HFFc6 (cell line): ENCODE data around the gene RNASE4. TPM values are rescaled to one million over a fixed set of nuclear protein-coding genes. Genes with fewer than 3 reads are reported as not detected.

Source experiments
- DNase-seq: peaks from one replicate; pipeline ENCODE4 v3.0.0-alpha.2; 2018
- H3K27ac Mint-ChIP-seq: 2 replicates; pipeline ENCODE4 v1.8.0; 2020; ENCODE audit warnings: mild to moderate bottlenecking, mixed read lengths
- H3K27me3 Mint-ChIP-seq: 2 replicates; pipeline ENCODE4 v1.8.0; 2021; ENCODE audit warnings: mild to moderate bottlenecking, moderate library complexity, mixed read lengths; ENCODE audit not compliant: insufficient read depth
- H3K36me3 Mint-ChIP-seq: 2 replicates; pipeline ENCODE4 v1.8.0; 2021; ENCODE audit warnings: low read depth, mixed read lengths
- H3K4me1 Mint-ChIP-seq: 2 replicates; pipeline ENCODE4 v1.8.0; 2020; ENCODE audit warnings: low read depth, mixed read lengths
- H3K4me3 Mint-ChIP-seq: 2 replicates; pipeline ENCODE4 v1.8.0; 2020; ENCODE audit warnings: mild to moderate bottlenecking, moderate library complexity, mixed read lengths
- H3K9me3 Mint-ChIP-seq: 2 replicates; pipeline ENCODE4 v1.8.0; 2020; ENCODE audit warnings: mild to moderate bottlenecking, mixed read lengths
- CTCF ChIP-seq: fragments of 200-600 bp; sonication (generic); IDR thresholded peaks from 2 replicates; pipeline ENCODE4 v1.5.0; 2021; ENCODE audit warnings: antibody characterized with exemption, mild to moderate bottlenecking
- total RNA-seq, 6 experiments: library from RNA; stranded (reverse); fragmentation: NEBNext Ultra II Directional; extraction: Animal tissue kit (Norgen Biotek cat#: 25700); gene quantifications; 2 replicates in 1 of 6; 3 replicates in 5 of 6; pipeline ENCODE4 v1.2.3, GENCODE V29; 2021

RNASE4 gene
- total RNA-seq, 6 experiments from 2014 or later: 2.8 to 6.9 (median 5.3) TPM

DNA sequence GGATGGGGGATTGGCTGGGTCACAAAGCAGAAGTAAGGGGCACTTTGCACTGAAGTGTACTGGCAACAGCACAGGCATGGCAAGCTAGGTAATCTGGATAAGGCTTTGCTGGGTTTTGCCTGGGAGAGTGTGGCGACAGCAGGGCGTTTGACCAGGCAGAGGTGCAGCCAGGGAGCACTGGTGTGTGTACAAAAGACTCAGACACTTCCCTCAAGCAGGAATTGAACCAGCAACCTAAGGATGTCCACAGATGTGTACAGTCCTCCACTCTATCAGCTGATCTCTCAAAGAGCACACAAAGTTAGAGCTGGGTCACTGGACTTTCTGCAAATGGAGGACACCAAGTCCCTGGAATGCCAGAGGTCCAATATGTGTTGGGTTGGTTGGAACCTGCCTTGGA lies 15.4 kb upstream of the RNASE4 start:
- no peak for DNase-seq
- Mint-ChIP-seq H3K27ac (no peak overlapping the region), H3K36me3 (no peaks in the 10 kb centered on the region), H3K4me3 (no peak overlapping the region), H3K9me3 (no peaks in the 10 kb centered on the region), H3K27me3 (peaks cover 16% of the 10 kb centered on the region), H3K4me1 (no peaks in the 10 kb centered on the region)
- no peak for TF ChIP-seq CTCF

GRCh38 chr14:20671597-20672283 lies 12.6 kb upstream of the RNASE4 start:
- H3K27ac Mint-ChIP-seq: no peak overlapping the region
- no peak for TF ChIP-seq CTCF
- no peaks in the 10 kb centered on the region for H3K4me1 Mint-ChIP-seq
- H3K27me3 Mint-ChIP-seq: peaks cover 13% of the 10 kb centered on the region
- no peaks in the 10 kb centered on the region for H3K9me3 Mint-ChIP-seq
- H3K36me3 Mint-ChIP-seq: no peaks in the 10 kb centered on the region
- H3K4me3 Mint-ChIP-seq: no peak overlapping the region
- DNase-seq: no peak

GRCh38 chr14:20675669-20676068 lies 8.7 kb upstream of the RNASE4 start:
- Mint-ChIP-seq H3K27ac (no peak overlapping the region), H3K4me3 (no peak overlapping the region), H3K9me3 (no peaks in the 10 kb centered on the region), H3K36me3 (no peaks in the 10 kb centered on the region), H3K27me3 (peaks cover 2% of the 10 kb centered on the region; the same call in 1 of the 2 replicates), H3K4me1 (peaks cover 6% of the 10 kb centered on the region)
- no peak for DNase-seq
- no peak for TF ChIP-seq CTCF

DNA sequence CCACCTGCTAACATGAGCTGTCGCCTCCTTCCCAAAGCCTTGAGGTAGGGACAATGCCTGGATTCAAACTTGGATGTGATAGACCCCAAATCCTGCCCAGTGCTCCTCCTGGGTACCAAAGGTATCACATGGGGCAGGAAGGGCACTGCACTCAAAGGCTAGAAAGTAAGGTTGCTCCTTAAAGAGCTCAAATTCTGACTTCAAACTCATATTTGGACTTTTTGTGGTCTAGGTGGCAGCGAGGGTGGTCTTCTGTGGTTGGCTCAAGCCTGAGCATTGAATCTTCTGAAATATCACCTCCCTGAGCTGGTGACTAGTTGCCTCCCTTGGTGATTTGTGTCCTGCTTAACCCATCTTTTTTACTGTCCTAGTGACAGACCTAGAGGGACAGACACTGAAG lies 8.3 kb upstream of the RNASE4 start:
- Mint-ChIP-seq H3K27me3 (peaks cover 3% of the 10 kb centered on the region; the same call in 1 of the 2 replicates), H3K36me3 (no peaks in the 10 kb centered on the region), H3K4me1 (peaks cover 10% of the 10 kb centered on the region), H3K9me3 (no peaks in the 10 kb centered on the region), H3K4me3 (no peak overlapping the region), H3K27ac (no peak overlapping the region)
- DNase-seq: no peak
- no peak for TF ChIP-seq CTCF

DNA sequence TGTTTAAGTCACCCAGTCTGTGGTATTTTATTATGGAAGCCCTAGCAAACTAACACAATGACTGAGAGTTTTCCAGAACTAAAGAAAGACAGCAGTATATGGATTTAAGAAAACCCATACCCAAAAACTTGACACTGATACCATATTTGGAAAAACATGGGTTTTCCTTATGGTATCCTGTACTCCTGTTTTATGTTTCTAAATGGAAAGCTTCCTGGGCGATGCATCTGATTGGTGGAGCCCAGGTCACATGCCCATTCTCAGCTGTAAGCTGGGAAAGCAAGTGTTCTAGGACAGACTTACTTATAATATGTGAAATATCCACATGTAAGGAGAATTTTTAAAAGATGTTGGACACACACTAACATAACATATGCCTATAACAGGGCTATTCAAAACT lies 4.5 kb upstream of the RNASE4 start:
- DNase-seq: no peak
- H3K36me3 Mint-ChIP-seq: no peaks in the 10 kb centered on the region
- H3K27ac Mint-ChIP-seq: no peak overlapping the region
- no peak for TF ChIP-seq CTCF
- H3K4me3 Mint-ChIP-seq: no peak overlapping the region
- H3K4me1 Mint-ChIP-seq: peaks cover 17% of the 10 kb centered on the region
- H3K9me3 Mint-ChIP-seq: no peaks in the 10 kb centered on the region
- peaks cover 1% of the 10 kb centered on the region; the same call in 1 of the 2 replicates for H3K27me3 Mint-ChIP-seq
